B cell (primary cell): ENCODE measurements around the gene LPAR5. TPM values are rescaled to one million over a fixed set of nuclear protein-coding genes. Genes with fewer than 3 reads are reported as not detected.

Experiments
- ATAC-seq: fragments of 200-7000 bp; cut with Tn5 transposase; one replicate; pipeline ENCODE4 v1.10.0; 2021; ENCODE audit warnings: low read depth, mild to moderate bottlenecking, moderate number of reproducible peaks, moderate library complexity
- CTCF ChIA-PET: fragments of 350-600 bp; sonication (Branson Sonifier 250); formaldehyde crosslinking; loops from one replicate; lab custom pipeline; 2021; ENCODE audit warnings: antibody characterized with exemption, inconsistent platforms; lab: Charles Lee
- POLR2A ChIA-PET: fragments of 350-600 bp; sonication (Branson Sonifier 250); formaldehyde crosslinking; loops from one replicate; lab custom pipeline; 2021; ENCODE audit warnings: antibody characterized with exemption; lab: Charles Lee
- DNase-seq: peaks from one replicate; pipeline ENCODE4 v3.0.0; 2013
- H2AFZ ChIP-seq: 2 replicates; pipeline ENCODE4 v1.6.1; 2012; ENCODE audit warnings: mild to moderate bottlenecking, low read depth, low read length; ENCODE audit not compliant: insufficient read depth, poor library complexity, severe bottlenecking
- H3K27ac ChIP-seq, 2 donors: 1 replicate in 1 of 2; 2 replicates in 1 of 2; pipeline ENCODE4 v1.5.1; 2012 to 2013; ENCODE audit warnings: low read length in 2 of 2, mild to moderate bottlenecking in 2 of 2, moderate library complexity in 1 of 2
- H3K27me3 ChIP-seq, 4 experiments: fragments of 200-600 bp in 1 of 4; sonication (generic) in 1 of 4; replicated peaks in 1 of 4; 1 replicate in 2 of 4; 2 replicates in 2 of 4; pipeline versions ENCODE4 v1.6.1 to v1.7.0; 2013 to 2016; ENCODE audit warnings: low read length in 3 of 4, mild to moderate bottlenecking in 2 of 4, mixed read lengths in 1 of 4, moderate library complexity in 1 of 4; ENCODE audit not compliant: insufficient read depth in 4 of 4, control insufficient read depth in 3 of 4; ENCODE audit errors: control extremely low read depth in 1 of 4
- H3K36me3 ChIP-seq, 2 experiments: replicated peaks in 1 of 2; 1 replicate in 1 of 2; 2 replicates in 1 of 2; pipeline versions ENCODE4 v1.6.1 to v1.7.1; 2013; ENCODE audit warnings: low read length in 1 of 2; ENCODE audit not compliant: insufficient read depth in 2 of 2, control insufficient read depth in 1 of 2; ENCODE audit errors: control extremely low read depth in 1 of 2, extremely low read depth in 1 of 2
- H3K4me1 ChIP-seq, 2 donors: fragments of 200-600 bp in 1 of 2; sonication (generic) in 1 of 2; 1 replicate in 1 of 2; 2 replicates in 1 of 2; pipeline versions ENCODE4 v1.5.1 to v1.6.1; 2013 to 2017; ENCODE audit warnings: low read length in 2 of 2; ENCODE audit not compliant: control insufficient read depth in 2 of 2, insufficient read depth in 2 of 2
- H3K4me2 ChIP-seq: replicated peaks from 2 replicates; pipeline ENCODE3; 2012; ENCODE audit warnings: mild to moderate bottlenecking, low read depth, low read length; ENCODE audit not compliant: poor library complexity, severe bottlenecking
- H3K4me3 ChIP-seq, 5 experiments: fragments of 200-600 bp in 1 of 5; sonication (generic) in 1 of 5; 1 replicate in 3 of 5; 2 replicates in 2 of 5; pipeline versions ENCODE4 v1.5.1 to v1.7.0; 2011 to 2016; ENCODE audit warnings: low read length in 4 of 5, mild to moderate bottlenecking in 4 of 5, low read depth in 2 of 5, control low read depth in 1 of 5, moderate library complexity in 1 of 5; ENCODE audit not compliant: insufficient read depth in 1 of 5; ENCODE audit errors: control extremely low read depth in 1 of 5, extremely low read depth in 1 of 5
- H3K79me2 ChIP-seq: fragments of 200-600 bp; sonication (generic); one replicate; pipeline ENCODE4 v1.6.0; 2016; ENCODE audit warnings: low read length; ENCODE audit not compliant: control insufficient read depth, insufficient read depth
- H3K9ac ChIP-seq: fragments of 200-600 bp; sonication (generic); 2 replicates; pipeline ENCODE4 v1.6.1; 2017; ENCODE audit warnings: mild to moderate bottlenecking, low read length, moderate library complexity
- H3K9me3 ChIP-seq, 3 donors: one replicate each; pipeline versions ENCODE4 v1.6.1 to v1.7.1; 2013; ENCODE audit warnings: low read length in 2 of 3; ENCODE audit not compliant: control insufficient read depth in 2 of 3, insufficient read depth in 1 of 3; ENCODE audit errors: control extremely low read depth in 1 of 3
- H4K20me1 ChIP-seq: 2 replicates; pipeline ENCODE4 v1.6.0; 2012; ENCODE audit warnings: mild to moderate bottlenecking, low read length; ENCODE audit not compliant: insufficient read depth, control insufficient read depth, poor library complexity, severe bottlenecking
- H3K27ac Mint-ChIP-seq: one replicate; pipeline ENCODE4 v1.8.0; 2021; ENCODE audit warnings: mixed read lengths
- H3K27me3 Mint-ChIP-seq: one replicate; pipeline ENCODE4 v1.8.0; 2021; ENCODE audit warnings: mixed read lengths
- H3K4me1 Mint-ChIP-seq: one replicate; pipeline ENCODE4 v1.8.0; 2021; ENCODE audit warnings: mixed read lengths
- H3K4me3 Mint-ChIP-seq: one replicate; pipeline ENCODE4 v1.8.0; 2021; ENCODE audit warnings: mixed read lengths
- H3K9me3 Mint-ChIP-seq: one replicate; pipeline ENCODE4 v1.8.0; 2022; ENCODE audit warnings: mixed read lengths; ENCODE audit not compliant: insufficient read depth
- CTCF ChIP-seq: fragments of 200-600 bp; IDR thresholded peaks from one replicate; pipeline ENCODE4 v1.8.0; 2022; ENCODE audit warnings: antibody characterized with exemption, mild to moderate bottlenecking
- EZH2 ChIP-seq: IDR thresholded peaks from 2 replicates; pipeline ENCODE4 v1.6.1; 2012; ENCODE audit warnings: borderline replicate concordance, low read depth, mild to moderate bottlenecking, moderate library complexity, low read length; ENCODE audit not compliant: insufficient read depth, poor library complexity, severe bottlenecking
- WGBS: methylation state at CpG from one replicate; pipeline ENCODE4 v1.1.5; 2013; ENCODE audit warnings: missing lambda C conversion rate; ENCODE audit not compliant: insufficient coverage; 5-methylcytosine and 5-hydroxymethylcytosine counted together
- intact Hi-C: fragments of 100-400 bp; cut with micrococcal nuclease; formaldehyde crosslinking; loops from one replicate; pipeline ENCODE4 v1.10.0; 2022
- polyA plus RNA-seq: library from polyadenylated mRNA; depleted of rRNA; stranded (reverse); fragments of >200 nt; gene quantifications from 2 replicates; pipeline ENCODE4 v1.2.3, GENCODE V29; 2012
- total RNA-seq, 2 donors: library from RNA; stranded (reverse); fragments of 120-200 nt in 1 of 2; gene quantifications; 1 replicate in 1 of 2; 2 replicates in 1 of 2; pipeline versions ENCODE4 v1.2.3 to v1.2.4, GENCODE V29; 2013 to 2022

Gene LPAR5
- total and polyA plus RNA-seq, 2 donors (not counting 1 experiment from before 2014, with no cell fraction given): 29.0 to 59.6 TPM

GRCh38 chr12:6644903-6645302, 9.1 kb upstream of the LPAR5 start:
- POLR2A ChIA-PET: interaction anchor here (1.1 to 4.6 kb wide), 2 partner anchors 9 to 29 kb away, joined by 3 to 25 read pairs; partner anchors contain the start of gene LPAR5
- no peak overlapping the region for H3K9ac ChIP-seq

More at GRCh38 chr12:6644903-6645302, 9.1 kb upstream of the LPAR5 start:
- no peaks in the 10 kb centered on the region for H3K27me3 Mint-ChIP-seq
- no peak for ATAC-seq
- H3K4me2 ChIP-seq: peak overlapping the region; percentile 60
- no peak for TF ChIP-seq EZH2
- TF ChIP-seq CTCF: no peak
- peaks cover 24 to 44% of the 10 kb centered on the region in 2 donors for H3K4me1 ChIP-seq
- DNase-seq: no peak
- peak overlapping the region; percentile 65 for H2AFZ ChIP-seq
- H3K9me3 ChIP-seq: peaks cover 0 to 14% (median 0%) of the 10 kb centered on the region in 3 donors
- H3K4me3 Mint-ChIP-seq: peak overlapping the region; percentile 44
- H3K27ac ChIP-seq: peak overlapping the region; percentile 36 to 59
- H3K4me1 Mint-ChIP-seq: peaks cover 46% of the 10 kb centered on the region
- no peak overlapping the region for H3K4me3 ChIP-seq
- CTCF ChIA-PET: interaction anchor here (0.6 to 2.6 kb wide), 12 partner anchors 9 to 92 kb away, joined by 3 to 24 read pairs (median 4); partner anchors contain the start of gene LPAR5
- WGBS: 82% methylated on average over 4 of the region's 5 CpGs
- peaks cover 31% of the 10 kb centered on the region for H3K79me2 ChIP-seq
- H3K27me3 ChIP-seq: no peaks in the 10 kb centered on the region
- peaks cover 0 to 12% of the 10 kb centered on the region in 2 experiments for H3K36me3 ChIP-seq
- no peaks in the 10 kb centered on the region for H3K9me3 Mint-ChIP-seq
- intact Hi-C loops: loop anchor here (1.0 kb wide), 1 partner anchor 10 kb away; the partner anchor contains the start of gene LPAR5
- no peaks in the 10 kb centered on the region for H4K20me1 ChIP-seq
- peak overlapping the region; percentile 83 for H3K27ac Mint-ChIP-seq
